ENCODE data around the gene CCDC126. TPM values are rescaled to one million over a fixed set of nuclear protein-coding genes. Genes with fewer than 3 reads are reported as not detected.

The CCDC126 gene
- total and polyA plus RNA-seq, 2 donors (not counting 1 experiment from before 2014, with no cell fraction given), result 7.1 to 9.7 TPM

GRCh38 chr7:23662984-23663313 is 65.8 kb downstream of the CCDC126 start:
- no peaks in the 10 kb centered on the region for H3K4me1 ChIP-seq (ENCODE audit: control insufficient read depth, extremely low read depth, insufficient read depth, low read length)
- H4K20me1 ChIP-seq (ENCODE audit: control insufficient read depth, extremely low read depth, insufficient read depth, low read length), result no peaks in the 10 kb centered on the region
- TF ChIP-seq EZH2 (IDR thresholded peaks at IDR 0.05; ENCODE audit: low read length, missing control alignments), result no peak
- TF ChIP-seq CTCF (conservative IDR thresholded peaks at IDR 0.05 in 1 of 2, IDR thresholded peaks at IDR 0.05 in 1 of 2; ENCODE audit: low read depth in 1 of 2, low read length in 2 of 2), result no peak
- H2AFZ ChIP-seq (ENCODE audit: low read length), result no peak overlapping the region
- H3K4me2 ChIP-seq (ENCODE audit: extremely low read depth, insufficient read depth, low read length), result no peak overlapping the region
- H3K4me3 ChIP-seq (replicated peaks in 1 of 4; ENCODE audit: control extremely low read depth in 1 of 4, insufficient read depth in 1 of 4, low read depth in 3 of 4, low read length in 4 of 4), result no peak overlapping the region
- H3K36me3 ChIP-seq (ENCODE audit: control insufficient read depth, insufficient read depth, low read length), result no peaks in the 10 kb centered on the region
- H3K9ac ChIP-seq (ENCODE audit: insufficient read depth, low read length), result no peak overlapping the region
- no peaks in the 10 kb centered on the region for H3K27me3 ChIP-seq (ENCODE audit: control insufficient read depth, insufficient read depth, low read length)
- H3K27ac ChIP-seq (ENCODE audit: insufficient read depth, low read length), result no peak overlapping the region
- DNase-seq (ENCODE audit: low read depth in 2 of 2), result no peak
- H3K79me2 ChIP-seq (ENCODE audit: control insufficient read depth, insufficient read depth, low read length), result no peaks in the 10 kb centered on the region
- H3K9me3 ChIP-seq (ENCODE audit: control insufficient read depth, insufficient read depth, low read depth, low read length), result no peaks in the 10 kb centered on the region

GRCh38 chr7:23664122-23664521 is 66.9 kb downstream of the CCDC126 start:
- H3K4me3 ChIP-seq (replicated peaks in 1 of 4; ENCODE audit: control extremely low read depth in 1 of 4, insufficient read depth in 1 of 4, low read depth in 3 of 4, low read length in 4 of 4), result no peak overlapping the region
- H3K27me3 ChIP-seq (ENCODE audit: control insufficient read depth, insufficient read depth, low read length), result no peaks in the 10 kb centered on the region
- no peak overlapping the region for H2AFZ ChIP-seq (ENCODE audit: low read length)
- no peak overlapping the region for H3K9ac ChIP-seq (ENCODE audit: insufficient read depth, low read length)
- H3K4me1 ChIP-seq (ENCODE audit: control insufficient read depth, extremely low read depth, insufficient read depth, low read length), result no peaks in the 10 kb centered on the region
- H3K79me2 ChIP-seq (ENCODE audit: control insufficient read depth, insufficient read depth, low read length), result no peaks in the 10 kb centered on the region
- no peaks in the 10 kb centered on the region for H4K20me1 ChIP-seq (ENCODE audit: control insufficient read depth, extremely low read depth, insufficient read depth, low read length)
- TF ChIP-seq EZH2 (IDR thresholded peaks at IDR 0.05; ENCODE audit: low read length, missing control alignments), result no peak
- TF ChIP-seq CTCF (conservative IDR thresholded peaks at IDR 0.05 in 1 of 2, IDR thresholded peaks at IDR 0.05 in 1 of 2; ENCODE audit: low read depth in 1 of 2, low read length in 2 of 2), result no peak
- no peak overlapping the region for H3K27ac ChIP-seq (ENCODE audit: insufficient read depth, low read length)
- H3K9me3 ChIP-seq (ENCODE audit: control insufficient read depth, insufficient read depth, low read depth, low read length), result no peaks in the 10 kb centered on the region
- no peaks in the 10 kb centered on the region for H3K36me3 ChIP-seq (ENCODE audit: control insufficient read depth, insufficient read depth, low read length)
- no peak for DNase-seq (ENCODE audit: low read depth in 2 of 2)
- no peak overlapping the region for H3K4me2 ChIP-seq (ENCODE audit: extremely low read depth, insufficient read depth, low read length)

GRCh38 chr7:23672033-23672432 is 74.9 kb downstream of the CCDC126 start:
- Histone ChIP-seq H3K9me3 (ENCODE audit: control insufficient read depth, insufficient read depth, low read depth, low read length) (no peaks in the 10 kb centered on the region), H3K36me3 (ENCODE audit: control insufficient read depth, insufficient read depth, low read length) (no peaks in the 10 kb centered on the region), H3K4me3 (replicated peaks in 1 of 4; ENCODE audit: control extremely low read depth in 1 of 4, insufficient read depth in 1 of 4, low read depth in 3 of 4, low read length in 4 of 4) (no peak overlapping the region), H3K4me1 (ENCODE audit: control insufficient read depth, extremely low read depth, insufficient read depth, low read length) (no peaks in the 10 kb centered on the region), H3K27me3 (ENCODE audit: control insufficient read depth, insufficient read depth, low read length) (no peaks in the 10 kb centered on the region), H3K27ac (ENCODE audit: insufficient read depth, low read length) (no peak overlapping the region), H3K4me2 (ENCODE audit: extremely low read depth, insufficient read depth, low read length) (no peak overlapping the region), H3K9ac (ENCODE audit: insufficient read depth, low read length) (no peak overlapping the region), H4K20me1 (ENCODE audit: control insufficient read depth, extremely low read depth, insufficient read depth, low read length) (no peaks in the 10 kb centered on the region), H2AFZ (ENCODE audit: low read length) (no peak overlapping the region), H3K79me2 (ENCODE audit: control insufficient read depth, insufficient read depth, low read length) (no peaks in the 10 kb centered on the region)
- TF ChIP-seq EZH2 (IDR thresholded peaks at IDR 0.05; ENCODE audit: low read length, missing control alignments) (no peak), CTCF (conservative IDR thresholded peaks at IDR 0.05 in 1 of 2, IDR thresholded peaks at IDR 0.05 in 1 of 2; ENCODE audit: low read depth in 1 of 2, low read length in 2 of 2) (no peak)
- DNase-seq (ENCODE audit: low read depth in 2 of 2), result peak in 1 of 2 donors; percentile 14
